ENCODE measurements around the gene TCERG1L. TPM values are rescaled to one million over a fixed set of nuclear protein-coding genes. Genes with fewer than 3 reads are reported as not detected.

The TCERG1L gene
- total RNA-seq, 1 donor from 2014 or later = 3.5 TPM

DNA sequence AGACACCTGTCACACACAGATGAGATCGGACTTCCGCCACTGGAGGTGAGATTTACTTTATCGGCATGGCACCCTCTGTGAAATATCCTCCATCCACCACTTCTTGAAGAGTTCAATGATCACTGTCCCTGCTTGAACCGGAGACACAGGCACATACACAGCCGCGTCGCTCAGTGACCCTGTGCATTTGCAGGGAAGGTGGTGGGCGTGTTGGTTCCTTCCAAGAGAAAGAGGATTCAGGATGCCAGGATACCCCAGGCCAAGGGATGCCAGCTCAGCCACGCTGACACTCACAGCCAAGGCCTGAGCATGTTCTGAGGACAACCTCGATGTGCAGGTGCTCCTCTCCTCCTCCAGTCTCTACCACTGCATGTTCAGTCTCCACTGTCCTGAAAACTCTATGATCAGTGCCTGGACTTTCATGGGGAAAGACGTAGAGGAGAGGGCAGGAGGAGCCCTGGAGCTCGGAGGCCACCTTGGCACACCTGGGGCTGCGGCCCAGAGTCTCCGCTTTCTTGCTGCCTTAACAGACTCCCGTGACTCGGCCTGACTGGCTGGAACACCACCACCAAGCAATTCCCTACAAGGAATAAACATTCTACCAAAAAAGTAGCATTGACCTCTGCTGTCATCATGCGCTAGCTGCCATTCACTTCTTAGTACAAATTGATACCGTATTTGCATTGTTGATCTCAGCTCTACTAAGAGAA lies 115.2 kb downstream of the TCERG1L start:
- Histone ChIP-seq H3K27ac (ENCODE audit: low read depth, low read length) (no peak overlapping the region), H3K4me3 (ENCODE audit: insufficient read depth, low read depth, low read length) (no peak overlapping the region), H3K9me3 (ENCODE audit: insufficient read depth, low read depth, low read length) (peaks cover 5% of the 10 kb centered on the region), H2AFZ (ENCODE audit: low read depth, low read length) (no peak overlapping the region), H3K4me1 (ENCODE audit: insufficient read depth, low read length) (no peaks in the 10 kb centered on the region), H3K27me3 (ENCODE audit: insufficient read depth, low read length) (no peaks in the 10 kb centered on the region), H4K20me1 (ENCODE audit: insufficient read depth, low read length) (no peaks in the 10 kb centered on the region), H3K4me2 (ENCODE audit: low read length) (no peak overlapping the region), H3K9ac (ENCODE audit: low read length) (no peak overlapping the region), H3K79me2 (ENCODE audit: insufficient read depth, low read length) (no peaks in the 10 kb centered on the region), H3K36me3 (ENCODE audit: insufficient read depth, low read length) (no peaks in the 10 kb centered on the region)
- no peak overlapping the region for H3K4me3 Mint-ChIP-seq (ENCODE audit: unreplicated experiment)
- FAIRE-seq (no peak), DNase-seq (ENCODE audit: low read depth) (no peak)
- peaks cover 14% of the 10 kb centered on the region for H3K9me3 Mint-ChIP-seq (ENCODE audit: unreplicated experiment)
- H3K36me3 Mint-ChIP-seq (ENCODE audit: low read depth, unreplicated experiment) = no peaks in the 10 kb centered on the region
- no peaks in the 10 kb centered on the region for H3K4me1 Mint-ChIP-seq (ENCODE audit: low read depth, unreplicated experiment)
- TF ChIP-seq, protein P1, sequence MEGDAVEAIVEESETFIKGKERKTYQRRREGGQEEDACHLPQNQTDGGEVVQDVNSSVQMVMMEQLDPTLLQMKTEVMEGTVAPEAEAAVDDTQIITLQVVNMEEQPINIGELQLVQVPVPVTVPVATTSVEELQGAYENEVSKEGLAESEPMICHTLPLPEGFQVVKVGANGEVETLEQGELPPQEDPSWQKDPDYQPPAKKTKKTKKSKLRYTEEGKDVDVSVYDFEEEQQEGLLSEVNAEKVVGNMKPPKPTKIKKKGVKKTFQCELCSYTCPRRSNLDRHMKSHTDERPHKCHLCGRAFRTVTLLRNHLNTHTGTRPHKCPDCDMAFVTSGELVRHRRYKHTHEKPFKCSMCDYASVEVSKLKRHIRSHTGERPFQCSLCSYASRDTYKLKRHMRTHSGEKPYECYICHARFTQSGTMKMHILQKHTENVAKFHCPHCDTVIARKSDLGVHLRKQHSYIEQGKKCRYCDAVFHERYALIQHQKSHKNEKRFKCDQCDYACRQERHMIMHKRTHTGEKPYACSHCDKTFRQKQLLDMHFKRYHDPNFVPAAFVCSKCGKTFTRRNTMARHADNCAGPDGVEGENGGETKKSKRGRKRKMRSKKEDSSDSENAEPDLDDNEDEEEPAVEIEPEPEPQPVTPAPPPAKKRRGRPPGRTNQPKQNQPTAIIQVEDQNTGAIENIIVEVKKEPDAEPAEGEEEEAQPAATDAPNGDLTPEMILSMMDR (IDR thresholded peaks at IDR 0.05; ENCODE audit: insufficient read depth, low read depth, low read length) = no peak
- no peak for TF ChIP-seq EZH2 (IDR thresholded peaks at IDR 0.05; ENCODE audit: insufficient read depth, low read length)
- H3K27me3 Mint-ChIP-seq (ENCODE audit: low read depth, unreplicated experiment) = peaks cover 1% of the 10 kb centered on the region
- no peak overlapping the region for H3K27ac Mint-ChIP-seq (ENCODE audit: unreplicated experiment)

DNA sequence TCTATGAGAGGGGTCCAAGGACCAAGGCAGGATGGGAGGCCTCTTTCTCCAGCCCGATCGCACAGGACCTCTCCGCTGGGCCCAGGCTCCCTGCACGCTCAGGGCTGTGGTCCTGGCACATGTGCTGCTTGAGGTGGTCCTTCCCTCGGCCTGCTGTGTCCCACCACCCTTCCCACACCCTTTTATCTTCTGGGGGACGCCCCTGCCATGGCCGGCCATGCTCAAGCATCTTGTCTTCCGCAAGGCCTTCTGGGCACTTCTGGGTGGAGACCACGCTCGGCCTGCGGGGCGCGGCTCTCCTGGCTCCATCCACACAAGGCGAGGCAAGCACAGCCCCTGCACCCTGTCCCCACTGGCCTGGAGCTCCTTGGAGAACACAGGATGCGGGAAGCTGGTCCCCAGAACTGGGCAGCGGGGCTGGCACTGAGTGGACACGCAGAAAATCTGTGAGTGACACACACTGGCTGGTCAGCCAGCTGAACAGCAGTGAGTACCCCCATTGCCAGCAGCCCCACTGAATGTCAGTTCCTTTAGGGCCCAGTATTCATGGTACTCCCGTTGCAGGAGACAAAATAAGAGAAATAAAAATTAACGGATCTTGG lies 115.9 kb downstream of the TCERG1L start:
- peaks cover 2% of the 10 kb centered on the region for H3K9me3 ChIP-seq (ENCODE audit: insufficient read depth, low read depth, low read length)
- H3K4me3 Mint-ChIP-seq (ENCODE audit: unreplicated experiment) = no peak overlapping the region
- no peaks in the 10 kb centered on the region for H3K36me3 Mint-ChIP-seq (ENCODE audit: low read depth, unreplicated experiment)

More for the DNA sequence above, 115.9 kb downstream of the TCERG1L start:
- no peaks in the 10 kb centered on the region for H3K27me3 ChIP-seq (ENCODE audit: insufficient read depth, low read length)
- no peak for TF ChIP-seq EZH2 (IDR thresholded peaks at IDR 0.05; ENCODE audit: insufficient read depth, low read length)
- TF ChIP-seq, protein P1 (IDR thresholded peaks at IDR 0.05; ENCODE audit: insufficient read depth, low read depth, low read length) = no peak
- no peak for FAIRE-seq
- Mint-ChIP-seq H3K4me1 (ENCODE audit: low read depth, unreplicated experiment) (no peaks in the 10 kb centered on the region), H3K27me3 (ENCODE audit: low read depth, unreplicated experiment) (peaks cover 1% of the 10 kb centered on the region), H3K9me3 (ENCODE audit: unreplicated experiment) (peaks cover 10% of the 10 kb centered on the region), H3K27ac (ENCODE audit: unreplicated experiment) (no peak overlapping the region)
- no peaks in the 10 kb centered on the region for H3K79me2 ChIP-seq (ENCODE audit: insufficient read depth, low read length)
- H3K4me1 ChIP-seq (ENCODE audit: insufficient read depth, low read length) = no peaks in the 10 kb centered on the region
- no peak for DNase-seq (ENCODE audit: low read depth)
- no peak overlapping the region for H3K4me2 ChIP-seq (ENCODE audit: low read length)
- no peak overlapping the region for H3K9ac ChIP-seq (ENCODE audit: low read length)
- no peaks in the 10 kb centered on the region for H4K20me1 ChIP-seq (ENCODE audit: insufficient read depth, low read length)
- H3K27ac ChIP-seq (ENCODE audit: low read depth, low read length) = no peak overlapping the region
- H3K4me3 ChIP-seq (ENCODE audit: insufficient read depth, low read depth, low read length) = no peak overlapping the region
- no peak overlapping the region for H2AFZ ChIP-seq (ENCODE audit: low read depth, low read length)
- H3K36me3 ChIP-seq (ENCODE audit: insufficient read depth, low read length) = no peaks in the 10 kb centered on the region
